ENCODE data around the gene MTOR.

- TF ChIP-seq CTCF (IDR thresholded peaks at IDR 0.05) (no peak), POLR2A (IDR thresholded peaks at IDR 0.05) (no peak)
These were observed 183.7 kb downstream of the MTOR start for GRCh38 chr1:11078631-11079030.
